Amniotic stem cell (primary cell): Measurements from ENCODE around the gene PSMB1.
"Not testable (repeated sequence)": the region's sequence is repeated elsewhere in the genome, so short reads cannot be mapped to it uniquely, and the experiment has no call there.

ENCODE experiments used
- DNase-seq: peaks from one replicate; lab custom pipeline; 2025; lab: John Stamatoyannopoulos, UW

The PSMB1 gene

GRCh38 chr6:170502733-170503413, 50.2 kb downstream of the PSMB1 start:
- DNase-seq = not testable (repeated sequence)

GRCh38 chr6:170502268-170502667, 50.8 kb downstream of the PSMB1 start:
- not testable (repeated sequence) for DNase-seq

GRCh38 chr6:170500955-170501590, 52.0 kb downstream of the PSMB1 start:
- no peak for DNase-seq

- DNase-seq = no peak
These were observed 55.2 kb downstream of the PSMB1 start for GRCh38 chr6:170497841-170498301.

- no peak for DNase-seq
These were observed 59.8 kb downstream of the PSMB1 start for GRCh38 chr6:170493354-170493753.

GRCh38 chr6:170490259-170490658, 62.8 kb downstream of the PSMB1 start:
- no peak for DNase-seq

- no peak for DNase-seq
These were observed 63.3 kb downstream of the PSMB1 start for GRCh38 chr6:170489836-170490235.

GRCh38 chr6:170487707-170488329, 65.3 kb downstream of the PSMB1 start:
- no peak for DNase-seq

- no peak for DNase-seq
These were observed 67.9 kb downstream of the PSMB1 start for GRCh38 chr6:170485159-170485558.
